Mammary microvascular endothelial cell (primary cell): ENCODE measurements around the gene PLSCR4. TPM values are rescaled to one million over a fixed set of nuclear protein-coding genes. Genes with fewer than 3 reads are reported as not detected.

Source experiments
- total RNA-seq: library from RNA; depleted of rRNA; stranded (reverse); fragments of >200 nt; gene quantifications from 2 replicates; pipeline ENCODE4 v1.2.3, GENCODE V29; 2015

Gene PLSCR4, protein sequence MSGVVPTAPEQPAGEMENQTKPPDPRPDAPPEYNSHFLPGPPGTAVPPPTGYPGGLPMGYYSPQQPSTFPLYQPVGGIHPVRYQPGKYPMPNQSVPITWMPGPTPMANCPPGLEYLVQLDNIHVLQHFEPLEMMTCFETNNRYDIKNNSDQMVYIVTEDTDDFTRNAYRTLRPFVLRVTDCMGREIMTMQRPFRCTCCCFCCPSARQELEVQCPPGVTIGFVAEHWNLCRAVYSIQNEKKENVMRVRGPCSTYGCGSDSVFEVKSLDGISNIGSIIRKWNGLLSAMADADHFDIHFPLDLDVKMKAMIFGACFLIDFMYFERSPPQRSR
- 43.8 and 45.5 TPM in 2 replicates for total RNA-seq

DNA sequence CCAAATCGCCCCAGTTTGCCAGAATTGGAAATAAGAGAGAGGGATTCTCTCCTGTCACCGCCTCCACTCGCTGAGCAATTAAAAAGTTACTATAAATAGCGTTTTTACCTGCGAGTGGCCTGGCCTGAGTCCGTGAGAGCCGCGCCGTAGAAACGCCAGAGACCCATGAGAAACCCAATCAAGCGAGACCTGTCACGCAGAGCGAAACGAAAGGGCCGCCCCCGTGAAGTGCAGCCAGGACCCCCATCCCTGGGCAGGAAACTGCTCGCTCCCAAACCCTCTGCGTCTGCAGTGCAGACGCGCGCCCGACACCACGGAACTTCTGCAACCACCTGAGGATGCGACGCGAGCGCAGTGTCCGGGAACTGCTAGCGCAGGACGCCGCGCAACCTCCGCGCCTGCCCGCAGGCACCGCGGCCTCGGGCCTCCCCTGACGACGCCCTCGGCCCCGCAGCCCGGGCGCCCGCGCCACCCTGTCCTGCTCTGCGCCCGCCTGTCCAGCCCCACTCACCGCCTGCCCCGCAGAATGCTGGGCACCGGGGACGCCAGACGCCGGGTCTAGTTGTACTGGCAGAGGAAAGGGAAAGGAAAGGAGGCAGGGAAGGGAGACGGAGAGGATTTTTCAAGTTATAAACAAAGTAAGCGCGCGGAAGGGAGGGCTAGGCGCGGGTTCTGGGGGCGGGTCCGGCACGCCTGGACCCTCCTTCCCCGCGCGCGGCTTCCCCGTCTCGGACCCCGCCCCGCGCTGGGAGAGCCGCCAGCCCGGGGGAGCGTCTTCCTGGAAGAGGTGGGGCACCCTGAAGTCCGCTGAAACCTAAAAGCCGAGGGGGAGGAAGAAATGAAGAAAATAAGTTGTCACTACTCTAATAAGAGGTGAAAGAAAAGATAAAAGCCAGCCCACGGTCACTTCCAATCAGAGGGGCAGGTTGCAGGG, at the start of gene PLSCR4:
Gene PLSCR4 (minus strand): TSS at position 657 of the 934 bp plus-strand sequence. CDS start 29,034 bp downstream, outside the sequence.

DNA sequence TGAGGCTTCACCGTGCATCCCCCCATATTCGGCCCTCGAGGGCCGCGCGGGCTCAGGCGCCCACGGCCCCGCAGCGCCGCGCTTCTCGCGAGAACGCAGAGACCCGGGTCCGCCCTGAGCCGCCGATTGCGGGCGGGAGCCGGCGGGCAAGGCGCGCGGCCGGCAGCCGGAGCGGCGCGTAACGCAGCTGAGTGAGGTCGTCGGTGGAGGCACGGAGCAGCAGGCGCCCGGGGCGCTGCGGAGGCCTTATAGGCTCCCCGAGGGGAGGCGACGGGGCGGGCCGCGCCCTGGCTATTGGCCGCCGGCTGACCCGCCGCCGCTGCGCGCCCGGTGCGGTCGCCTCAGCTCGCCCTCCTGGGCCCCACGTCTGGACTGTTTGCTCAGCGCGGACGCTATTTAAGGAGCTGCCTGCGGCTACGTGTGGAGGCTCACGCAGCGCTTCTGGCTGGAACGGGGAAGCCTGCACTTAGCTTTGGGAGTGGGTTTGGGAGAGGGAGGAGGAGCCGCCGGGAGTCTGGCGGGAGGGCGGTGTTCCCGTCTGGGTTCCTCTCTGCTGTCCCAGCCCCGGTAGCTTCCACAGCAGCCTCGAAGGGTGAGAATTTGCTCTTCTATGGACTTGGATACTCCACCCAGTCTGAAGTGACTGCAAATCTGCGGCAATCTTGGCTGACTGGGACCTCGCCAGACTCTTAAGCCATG, 89.8 kb downstream of the PLSCR4 start, which contains the start of gene PLOD2:
Gene PLOD2 (minus strand): TSS at position 221 of the 699 bp plus-strand sequence. CDS start 195 bp downstream, at position 26.

Other genes with a start within 250 kb of the PLSCR4 start
- gene PLOD2, start 89.9 kb downstream of the PLSCR4 start, total RNA-seq = 78.6 and 79.3 TPM in 2 replicates
- gene PLSCR2, start 218.5 kb upstream of the PLSCR4 start, total RNA-seq = not detected in 2 replicates